ENCODE measurements around the gene CEP72.
"Not testable (repeated sequence)": the region's sequence is repeated elsewhere in the genome, so short reads cannot be mapped to it uniquely, and the experiment has no call there.

GRCh38 chr5:686936-687335 lies 74.8 kb downstream of the CEP72 start:
- TF ChIP-seq CTCF, POLR2A (IDR thresholded peaks at IDR 0.05): not testable (repeated sequence)

All from transverse colon (tissue), 3 donors.